ENCODE measurements around the gene C5AR1. TPM values are rescaled to one million over a fixed set of nuclear protein-coding genes. Genes with fewer than 3 reads are reported as not detected.
"Not testable (repeated sequence)": the region's sequence is repeated elsewhere in the genome, so short reads cannot be mapped to it uniquely, and the experiment has no call there.

Gene C5AR1
- total and polyA plus RNA-seq, 3 donors from 2014 or later, result 3.5 to 6.1 (median 3.9) TPM

- Histone ChIP-seq H3K27ac (no peak overlapping the region), H3K36me3 (ENCODE audit: low read depth, missing control alignments) (no peaks in the 10 kb centered on the region), H3K4me3 (no peak overlapping the region), H3K9me3 (no peaks in the 10 kb centered on the region), H3K27me3 (no peaks in the 10 kb centered on the region), H3K4me1 (no peaks in the 10 kb centered on the region)
- TF ChIP-seq CTCF (IDR thresholded peaks at IDR 0.05), result no peak
- TF ChIP-seq POLR2A (IDR thresholded peaks at IDR 0.05), result no peak
- WGBS, 2 donors, result 49 to 58% methylated on average over 9 of the region's 9 CpGs
- DNase-seq, result no peak
- intact Hi-C loops (cut with DNase I; ENCODE audit: low total_unique reads), result no loop called here
Measured at GRCh38 chr19:47330466-47330869, 20.8 kb downstream of the C5AR1 start.

- DNase-seq, result no peak
- H3K27ac ChIP-seq, result peak overlapping the region in 1 of 2 donors; percentile 31
- intact Hi-C loops (cut with DNase I; ENCODE audit: low total_unique reads), result no loop called here
- TF ChIP-seq CTCF (IDR thresholded peaks at IDR 0.05) (no peak), POLR2A (IDR thresholded peaks at IDR 0.05) (no peak)
- WGBS, 2 donors, result 95% methylated on average over 6 of the region's 6 CpGs
- H3K9me3 ChIP-seq, result no peaks in the 10 kb centered on the region
- H3K4me3 ChIP-seq, result no peak overlapping the region
- no peaks in the 10 kb centered on the region for H3K27me3 ChIP-seq
- no peaks in the 10 kb centered on the region for H3K36me3 ChIP-seq (ENCODE audit: low read depth, missing control alignments)
- no peaks in the 10 kb centered on the region for H3K4me1 ChIP-seq
Measured at GRCh38 chr19:47331490-47331889, 21.8 kb downstream of the C5AR1 start.

GRCh38 chr19:47331931-47332547 is 22.4 kb downstream of the C5AR1 start, which contains the start of gene C5AR2:
Gene C5AR2 (plus strand): TSS chr19:47332175. CDS start chr19:47340800, 8,625 bp downstream.
- 55 to 66% methylated on average over 11 to 18 of the region's 18 CpGs for WGBS, 2 donors
- DNase-seq, result peak; percentile 40
- H3K9me3 ChIP-seq, result no peaks in the 10 kb centered on the region
- no peaks in the 10 kb centered on the region for H3K36me3 ChIP-seq (ENCODE audit: low read depth, missing control alignments)
- intact Hi-C loops (cut with DNase I; ENCODE audit: low total_unique reads), result no loop called here
- peak within 1 kb of the TSS in 1 of 2 donors; percentile 31 for H3K27ac ChIP-seq
- H3K4me3 ChIP-seq, result no peak within 1 kb of the TSS
- H3K27me3 ChIP-seq, result no peaks in the 10 kb centered on the region
- no peak for TF ChIP-seq CTCF (IDR thresholded peaks at IDR 0.05)
- TF ChIP-seq POLR2A (IDR thresholded peaks at IDR 0.05), result no peak
- H3K4me1 ChIP-seq, result no peaks in the 10 kb centered on the region

GRCh38 chr19:47336765-47337718 is 27.4 kb downstream of the C5AR1 start:
- H3K9me3 ChIP-seq; H3K36me3 ChIP-seq (ENCODE audit: low read depth, missing control alignments); H3K27me3 ChIP-seq; H3K27ac ChIP-seq; H3K4me1 ChIP-seq; intact Hi-C loops (cut with DNase I; ENCODE audit: low total_unique reads); H3K4me3 ChIP-seq: not testable (repeated sequence)
- WGBS, 2 donors, result 72 to 78% methylated on average over 13 to 18 of the region's 18 CpGs
- DNase-seq, result peak; percentile 55

- no peak for TF ChIP-seq CTCF (IDR thresholded peaks at IDR 0.05)
- no peak for TF ChIP-seq POLR2A (IDR thresholded peaks at IDR 0.05)
- no peak for DNase-seq
- H3K36me3 ChIP-seq (ENCODE audit: low read depth, missing control alignments), result no peaks in the 10 kb centered on the region
- no peak overlapping the region for H3K27ac ChIP-seq
- intact Hi-C loops (cut with DNase I; ENCODE audit: low total_unique reads), result no loop called here
- no peaks in the 10 kb centered on the region for H3K9me3 ChIP-seq
- no peak overlapping the region for H3K4me3 ChIP-seq
- no peaks in the 10 kb centered on the region for H3K27me3 ChIP-seq
- no peaks in the 10 kb centered on the region for H3K4me1 ChIP-seq
- WGBS, 2 donors, result 80 to 87% methylated on average over 10 of the region's 10 CpGs
Measured at GRCh38 chr19:47339196-47339880, 29.7 kb downstream of the C5AR1 start.

Measured in testis (tissue), 3 donors.